SK-N-MC (cell line): ENCODE results near the gene XXYLT1.

Experiments
- EZH2 ChIP-seq: fragments of 200-600 bp; sonication (generic); IDR thresholded peaks from one replicate; pipeline ENCODE4 v1.6.1; 2017; ENCODE audit warnings: antibody characterized with exemption
- POLR2AphosphoS5 ChIP-seq: IDR thresholded peaks from 2 replicates; pipeline ENCODE4 v1.6.1; 2012; ENCODE audit warnings: mild to moderate bottlenecking, low read depth, low read length, borderline replicate concordance

- TF ChIP-seq EZH2 (no peak), POLR2AphosphoS5 (no peak)
Observed at GRCh38 chr3:195284842-195285241, 13.9 kb upstream of the XXYLT1 start.
